GM12801 (cell line): ENCODE measurements around the gene WDFY4.

Source experiments
- TF ChIP-seq, protein P1 (sequence below): IDR thresholded peaks from one replicate; pipeline ENCODE4 v1.5.1; 2011; ENCODE audit warnings: control low read depth; ENCODE audit not compliant: insufficient read length; ENCODE audit errors: extremely low read depth

Gene WDFY4

GRCh38 chr10:49025347-49025983 is 340.8 kb downstream of the WDFY4 start:
- TF ChIP-seq, protein P1, sequence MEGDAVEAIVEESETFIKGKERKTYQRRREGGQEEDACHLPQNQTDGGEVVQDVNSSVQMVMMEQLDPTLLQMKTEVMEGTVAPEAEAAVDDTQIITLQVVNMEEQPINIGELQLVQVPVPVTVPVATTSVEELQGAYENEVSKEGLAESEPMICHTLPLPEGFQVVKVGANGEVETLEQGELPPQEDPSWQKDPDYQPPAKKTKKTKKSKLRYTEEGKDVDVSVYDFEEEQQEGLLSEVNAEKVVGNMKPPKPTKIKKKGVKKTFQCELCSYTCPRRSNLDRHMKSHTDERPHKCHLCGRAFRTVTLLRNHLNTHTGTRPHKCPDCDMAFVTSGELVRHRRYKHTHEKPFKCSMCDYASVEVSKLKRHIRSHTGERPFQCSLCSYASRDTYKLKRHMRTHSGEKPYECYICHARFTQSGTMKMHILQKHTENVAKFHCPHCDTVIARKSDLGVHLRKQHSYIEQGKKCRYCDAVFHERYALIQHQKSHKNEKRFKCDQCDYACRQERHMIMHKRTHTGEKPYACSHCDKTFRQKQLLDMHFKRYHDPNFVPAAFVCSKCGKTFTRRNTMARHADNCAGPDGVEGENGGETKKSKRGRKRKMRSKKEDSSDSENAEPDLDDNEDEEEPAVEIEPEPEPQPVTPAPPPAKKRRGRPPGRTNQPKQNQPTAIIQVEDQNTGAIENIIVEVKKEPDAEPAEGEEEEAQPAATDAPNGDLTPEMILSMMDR: no peak

- TF ChIP-seq, protein P1: no peak
These were observed 344.0 kb downstream of the WDFY4 start for GRCh38 chr10:49028639-49029038.

DNA sequence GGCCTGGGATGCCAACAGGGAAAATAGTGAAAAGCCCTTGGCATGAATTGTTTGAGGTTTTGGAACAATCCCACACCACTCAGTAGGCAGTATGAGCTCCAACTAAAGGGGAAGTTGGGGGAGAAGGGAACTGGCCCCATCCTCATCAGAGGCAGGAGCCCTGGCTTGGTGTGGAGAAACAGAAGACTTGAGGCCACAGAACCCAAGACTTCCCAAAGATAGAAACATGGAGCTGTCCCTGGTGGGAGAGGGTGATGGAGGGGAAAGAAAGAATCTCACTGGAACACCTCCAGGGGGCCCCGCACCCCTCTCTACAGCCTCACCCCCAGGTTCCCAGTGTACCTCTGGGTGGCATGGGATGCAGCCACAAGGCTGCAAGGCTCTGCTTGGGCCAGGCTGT is 345.0 kb downstream of the WDFY4 start:
- TF ChIP-seq, protein P1: no peak
